DND-41 (cell line): ENCODE measurements around the gene OVOL2.

Experiments used
- ATAC-seq: fragments of 200-7000 bp; cut with Tn5 transposase; 3 replicates; pipeline ENCODE4 v1.9.1; 2021; ENCODE audit warnings: low read depth; ENCODE audit not compliant: insufficient read depth
- DNase-seq: peaks from one replicate; pipeline ENCODE4 v3.0.0-alpha.2; 2020
- H2AFZ ChIP-seq: 2 replicates; pipeline ENCODE4 v1.6.0; 2012; ENCODE audit warnings: low read depth, low read length
- H3K27ac ChIP-seq: 2 replicates; pipeline ENCODE4 v1.5.1; 2012; ENCODE audit warnings: low read length, inconsistent platforms
- H3K27me3 ChIP-seq: fragments of 200-600 bp; sonication (generic); 2 replicates; pipeline ENCODE4 v1.6.0; 2012; ENCODE audit warnings: low read length, mild to moderate bottlenecking, inconsistent platforms; ENCODE audit not compliant: insufficient read depth, poor library complexity
- H3K36me3 ChIP-seq: 2 replicates; pipeline ENCODE4 v1.5.1; 2012; ENCODE audit warnings: low read length, inconsistent platforms; ENCODE audit not compliant: insufficient read depth
- H3K4me1 ChIP-seq: 2 replicates; pipeline ENCODE4 v1.5.1; 2012; ENCODE audit warnings: mild to moderate bottlenecking, low read length; ENCODE audit not compliant: insufficient read depth
- H3K4me2 ChIP-seq: 2 replicates; pipeline ENCODE4 v1.6.0; 2012; ENCODE audit warnings: mild to moderate bottlenecking, moderate library complexity, low read length, inconsistent platforms; ENCODE audit not compliant: insufficient read depth
- H3K4me3 ChIP-seq, 2 experiments: fragments of 200-600 bp in 1 of 2; shearing (Covaris generic) in 1 of 2; 2 replicates each; pipeline ENCODE4 v1.5.1; 2012 to 2016; ENCODE audit warnings: inconsistent platforms in 2 of 2, low read length in 2 of 2, mild to moderate bottlenecking in 2 of 2, low read depth in 1 of 2, moderate library complexity in 1 of 2
- H3K79me2 ChIP-seq: 2 replicates; pipeline ENCODE4 v1.6.0; 2012; ENCODE audit warnings: low read length, inconsistent platforms; ENCODE audit not compliant: insufficient read depth
- H3K9ac ChIP-seq: 2 replicates; pipeline ENCODE4 v1.6.0; 2012; ENCODE audit warnings: low read depth, mild to moderate bottlenecking, inconsistent platforms, low read length, moderate library complexity
- H3K9me3 ChIP-seq: 2 replicates; pipeline ENCODE4 v1.5.1; 2012; ENCODE audit warnings: low read length, moderate library complexity, mild to moderate bottlenecking, inconsistent platforms; ENCODE audit not compliant: insufficient read depth, severe bottlenecking
- H4K20me1 ChIP-seq: 2 replicates; pipeline ENCODE4 v1.6.0; 2012; ENCODE audit warnings: low read length; ENCODE audit not compliant: insufficient read depth
- CTCF ChIP-seq: IDR thresholded peaks from 2 replicates; pipeline ENCODE4 v1.5.1; 2012; ENCODE audit warnings: borderline replicate concordance, low read length, moderate library complexity, mild to moderate bottlenecking; ENCODE audit not compliant: poor library complexity, severe bottlenecking; ENCODE audit errors: extremely low read depth
- EZH2 ChIP-seq: IDR thresholded peaks from 3 replicates; pipeline ENCODE4 v1.6.1; 2012; ENCODE audit warnings: borderline replicate concordance, low read depth, mild to moderate bottlenecking, moderate library complexity, low read length, inconsistent platforms; ENCODE audit not compliant: severe bottlenecking

The OVOL2 gene

GRCh38 chr20:18009116-18009515, 48.6 kb downstream of the OVOL2 start:
- Histone ChIP-seq H3K9ac (no peak overlapping the region), H2AFZ (no peak overlapping the region), H3K79me2 (no peaks in the 10 kb centered on the region), H3K4me1 (no peaks in the 10 kb centered on the region), H3K4me2 (no peak overlapping the region), H3K9me3 (no peaks in the 10 kb centered on the region), H3K27ac (no peak overlapping the region), H3K27me3 (no peaks in the 10 kb centered on the region), H3K4me3 (no peak overlapping the region), H4K20me1 (no peaks in the 10 kb centered on the region; the same call in 1 of the 2 replicates), H3K36me3 (no peaks in the 10 kb centered on the region)
- no peak for ATAC-seq
- no peak for DNase-seq
- no peak for TF ChIP-seq CTCF
- TF ChIP-seq EZH2, result no peak

GRCh38 chr20:18007534-18008292, 50.0 kb downstream of the OVOL2 start:
- DNase-seq (no peak), ATAC-seq (no peak)
- Histone ChIP-seq H4K20me1 (no peaks in the 10 kb centered on the region; the same call in 1 of the 2 replicates), H3K9me3 (no peaks in the 10 kb centered on the region), H3K27ac (no peak overlapping the region), H3K27me3 (no peaks in the 10 kb centered on the region), H3K36me3 (no peaks in the 10 kb centered on the region), H3K4me3 (no peak overlapping the region), H3K4me1 (no peaks in the 10 kb centered on the region), H2AFZ (no peak overlapping the region), H3K9ac (no peak overlapping the region), H3K4me2 (no peak overlapping the region), H3K79me2 (no peaks in the 10 kb centered on the region)
- TF ChIP-seq EZH2 (no peak), CTCF (no peak)

- no peak overlapping the region for H3K27ac ChIP-seq
- TF ChIP-seq CTCF (no peak), EZH2 (no peak)
Measured at GRCh38 chr20:18006684-18007083, 51.0 kb downstream of the OVOL2 start.

More at GRCh38 chr20:18006684-18007083, 51.0 kb downstream of the OVOL2 start:
- Histone ChIP-seq H3K4me2 (no peak overlapping the region), H3K36me3 (no peaks in the 10 kb centered on the region), H3K27me3 (no peaks in the 10 kb centered on the region), H3K9ac (no peak overlapping the region), H3K4me1 (no peaks in the 10 kb centered on the region), H3K4me3 (no peak overlapping the region), H4K20me1 (no peaks in the 10 kb centered on the region; the same call in 1 of the 2 replicates), H2AFZ (no peak overlapping the region), H3K79me2 (no peaks in the 10 kb centered on the region), H3K9me3 (no peaks in the 10 kb centered on the region)
- DNase-seq (no peak), ATAC-seq (no peak)
